ENCODE measurements around the gene CXXC5. TPM values are rescaled to one million over a fixed set of nuclear protein-coding genes. Genes with fewer than 3 reads are reported as not detected.
A peak's percentile ranks its signal among the peaks of the same experiment; 100 is the strongest.

Gene CXXC5
- total and polyA plus RNA-seq, 9 of the 15 experiments (the other 6 are each of a cell fraction or from before 2014, with no cell fraction given) = 1.9 to 123 (median 45.8) TPM

DNA sequence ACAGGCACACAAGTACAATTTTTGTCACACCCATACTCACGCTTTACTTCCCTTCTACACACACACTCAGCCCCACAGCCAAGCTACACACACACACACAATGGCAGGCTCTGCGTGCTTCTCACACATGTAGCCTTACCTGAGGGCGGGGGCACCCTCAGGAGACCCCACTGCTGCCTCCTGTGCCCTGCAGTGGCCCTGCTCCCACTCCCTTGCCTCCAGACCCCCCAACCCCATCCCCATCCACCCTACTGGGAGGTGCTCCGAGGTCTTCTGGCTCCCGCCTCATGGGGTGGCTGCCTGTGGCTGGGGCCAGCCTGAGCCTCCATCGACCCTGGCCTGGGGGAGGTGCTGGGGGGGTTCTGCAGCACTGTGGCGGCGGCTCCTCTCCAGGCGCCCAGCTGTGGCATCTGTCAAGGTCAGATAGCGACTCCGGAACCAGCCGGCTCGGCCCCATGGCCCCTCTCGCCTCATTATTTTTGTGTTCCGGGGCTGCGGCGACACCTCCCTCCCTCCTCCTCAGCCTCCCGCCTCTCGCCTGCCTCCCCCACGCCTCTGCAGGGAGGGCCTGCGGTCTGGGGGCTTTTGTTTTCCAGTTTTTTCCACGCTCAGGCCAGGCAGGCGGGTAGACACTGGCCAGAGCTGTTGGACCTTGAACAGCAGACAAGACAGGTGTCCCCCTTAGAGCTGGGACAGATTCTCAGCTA lies 21.7 kb downstream of the CXXC5 start (continued):
- TF ChIP-seq, protein P1, sequence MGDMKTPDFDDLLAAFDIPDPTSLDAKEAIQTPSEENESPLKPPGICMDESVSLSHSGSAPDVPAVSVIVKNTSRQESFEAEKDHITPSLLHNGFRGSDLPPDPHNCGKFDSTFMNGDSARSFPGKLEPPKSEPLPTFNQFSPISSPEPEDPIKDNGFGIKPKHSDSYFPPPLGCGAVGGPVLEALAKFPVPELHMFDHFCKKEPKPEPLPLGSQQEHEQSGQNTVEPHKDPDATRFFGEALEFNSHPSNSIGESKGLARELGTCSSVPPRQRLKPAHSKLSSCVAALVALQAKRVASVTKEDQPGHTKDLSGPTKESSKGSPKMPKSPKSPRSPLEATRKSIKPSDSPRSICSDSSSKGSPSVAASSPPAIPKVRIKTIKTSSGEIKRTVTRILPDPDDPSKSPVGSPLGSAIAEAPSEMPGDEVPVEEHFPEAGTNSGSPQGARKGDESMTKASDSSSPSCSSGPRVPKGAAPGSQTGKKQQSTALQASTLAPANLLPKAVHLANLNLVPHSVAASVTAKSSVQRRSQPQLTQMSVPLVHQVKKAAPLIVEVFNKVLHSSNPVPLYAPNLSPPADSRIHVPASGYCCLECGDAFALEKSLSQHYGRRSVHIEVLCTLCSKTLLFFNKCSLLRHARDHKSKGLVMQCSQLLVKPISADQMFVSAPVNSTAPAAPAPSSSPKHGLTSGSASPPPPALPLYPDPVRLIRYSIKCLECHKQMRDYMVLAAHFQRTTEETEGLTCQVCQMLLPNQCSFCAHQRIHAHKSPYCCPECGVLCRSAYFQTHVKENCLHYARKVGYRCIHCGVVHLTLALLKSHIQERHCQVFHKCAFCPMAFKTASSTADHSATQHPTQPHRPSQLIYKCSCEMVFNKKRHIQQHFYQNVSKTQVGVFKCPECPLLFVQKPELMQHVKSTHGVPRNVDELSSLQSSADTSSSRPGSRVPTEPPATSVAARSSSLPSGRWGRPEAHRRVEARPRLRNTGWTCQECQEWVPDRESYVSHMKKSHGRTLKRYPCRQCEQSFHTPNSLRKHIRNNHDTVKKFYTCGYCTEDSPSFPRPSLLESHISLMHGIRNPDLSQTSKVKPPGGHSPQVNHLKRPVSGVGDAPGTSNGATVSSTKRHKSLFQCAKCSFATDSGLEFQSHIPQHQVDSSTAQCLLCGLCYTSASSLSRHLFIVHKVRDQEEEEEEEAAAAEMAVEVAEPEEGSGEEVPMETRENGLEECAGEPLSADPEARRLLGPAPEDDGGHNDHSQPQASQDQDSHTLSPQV (IDR thresholded peaks at IDR 0.05) = peak; percentile 77
- TF ChIP-seq MAZ (CRISPR knock-in tag; conservative IDR thresholded peaks at IDR 0.05 in 1 of 2, IDR thresholded peaks at IDR 0.05 in 1 of 2) (peak; percentile 98), ZNF766 (CRISPR knock-in tag; conservative IDR thresholded peaks at IDR 0.05) (peak; percentile 81), HDAC2 (IDR thresholded peaks at IDR 0.05) (peak; percentile 51), SRSF1 (IDR thresholded peaks at IDR 0.05; ENCODE audit: low read depth, low read length) (0 out of 2 replicates have a peak, but pooled peaks have one; percentile 81), RFX7 (CRISPR knock-in tag; IDR thresholded peaks at IDR 0.05) (no peak), GATAD2B (IDR thresholded peaks at IDR 0.05; ENCODE audit: borderline replicate concordance) (peak; percentile 88; the same call in 1 of the 2 replicates), NR2C2 (CRISPR knock-in tag; IDR thresholded peaks at IDR 0.05) (no peak), NR2C2 (tag; IDR thresholded peaks at IDR 0.05) (peak; percentile 89), NFIC (IDR thresholded peaks at IDR 0.05) (peak; percentile 93), CREM (IDR thresholded peaks at IDR 0.05; ENCODE audit: low read depth) (peak; percentile 83), NCOR1 (IDR thresholded peaks at IDR 0.05) (peak; percentile 98), PYGO2 (tag; IDR thresholded peaks at IDR 0.05) (no peak), BHLHE40 (IDR thresholded peaks at IDR 0.05; ENCODE audit: low read length) (peak; percentile 45; the same call in 1 of the 2 replicates), RNF2 (IDR thresholded peaks at IDR 0.05) (peak; percentile 99), MTA1 (IDR thresholded peaks at IDR 0.05; ENCODE audit: borderline replicate concordance) (peak; percentile 14; the same call in 1 of the 2 replicates)
- TF ChIP-seq, protein P2, sequence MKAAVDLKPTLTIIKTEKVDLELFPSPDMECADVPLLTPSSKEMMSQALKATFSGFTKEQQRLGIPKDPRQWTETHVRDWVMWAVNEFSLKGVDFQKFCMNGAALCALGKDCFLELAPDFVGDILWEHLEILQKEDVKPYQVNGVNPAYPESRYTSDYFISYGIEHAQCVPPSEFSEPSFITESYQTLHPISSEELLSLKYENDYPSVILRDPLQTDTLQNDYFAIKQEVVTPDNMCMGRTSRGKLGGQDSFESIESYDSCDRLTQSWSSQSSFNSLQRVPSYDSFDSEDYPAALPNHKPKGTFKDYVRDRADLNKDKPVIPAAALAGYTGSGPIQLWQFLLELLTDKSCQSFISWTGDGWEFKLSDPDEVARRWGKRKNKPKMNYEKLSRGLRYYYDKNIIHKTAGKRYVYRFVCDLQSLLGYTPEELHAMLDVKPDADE (conservative IDR thresholded peaks at IDR 0.05; ENCODE audit: control insufficient read depth, low read depth, low read length) = peak; percentile 98
- TF ChIP-seq, protein P3, sequence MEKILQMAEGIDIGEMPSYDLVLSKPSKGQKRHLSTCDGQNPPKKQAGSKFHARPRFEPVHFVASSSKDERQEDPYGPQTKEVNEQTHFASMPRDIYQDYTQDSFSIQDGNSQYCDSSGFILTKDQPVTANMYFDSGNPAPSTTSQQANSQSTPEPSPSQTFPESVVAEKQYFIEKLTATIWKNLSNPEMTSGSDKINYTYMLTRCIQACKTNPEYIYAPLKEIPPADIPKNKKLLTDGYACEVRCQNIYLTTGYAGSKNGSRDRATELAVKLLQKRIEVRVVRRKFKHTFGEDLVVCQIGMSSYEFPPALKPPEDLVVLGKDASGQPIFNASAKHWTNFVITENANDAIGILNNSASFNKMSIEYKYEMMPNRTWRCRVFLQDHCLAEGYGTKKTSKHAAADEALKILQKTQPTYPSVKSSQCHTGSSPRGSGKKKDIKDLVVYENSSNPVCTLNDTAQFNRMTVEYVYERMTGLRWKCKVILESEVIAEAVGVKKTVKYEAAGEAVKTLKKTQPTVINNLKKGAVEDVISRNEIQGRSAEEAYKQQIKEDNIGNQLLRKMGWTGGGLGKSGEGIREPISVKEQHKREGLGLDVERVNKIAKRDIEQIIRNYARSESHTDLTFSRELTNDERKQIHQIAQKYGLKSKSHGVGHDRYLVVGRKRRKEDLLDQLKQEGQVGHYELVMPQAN (IDR thresholded peaks at IDR 0.05; ENCODE audit: borderline replicate concordance) = 0 out of 2 replicates have a peak, but pooled peaks have one; percentile 38

Measured in K562 (cell line).